Measurements from ENCODE around the gene AGAP1. TPM values are rescaled to one million over a fixed set of nuclear protein-coding genes. Genes with fewer than 3 reads are reported as not detected.

Gene AGAP1
- total RNA-seq, 1 experiment from 2014 or later: 18.3 TPM

GRCh38 chr2:235698491-235698890 is 204.6 kb downstream of the AGAP1 start:
- DNase-seq (ENCODE audit: extremely low read depth, low read depth): no peak

DNA sequence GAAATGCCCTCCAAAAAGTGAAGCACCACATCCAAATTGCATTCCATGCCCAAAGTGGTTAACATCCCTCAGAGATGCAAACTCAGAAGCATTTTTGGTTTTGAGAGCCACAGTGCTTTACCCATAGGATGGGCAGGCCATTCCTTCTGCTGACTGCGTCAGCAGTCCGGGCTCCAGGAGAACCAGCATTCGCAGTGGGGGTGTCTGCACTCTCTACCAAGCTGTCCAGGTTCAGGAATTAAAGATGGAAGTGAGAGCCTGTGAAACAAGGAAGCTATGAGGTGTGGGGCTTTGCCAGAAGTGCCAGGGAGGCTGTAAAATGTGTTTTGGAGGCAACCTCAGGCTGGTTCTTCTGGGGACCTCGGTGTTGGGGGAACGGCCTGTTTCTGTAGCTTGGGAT is 205.7 kb downstream of the AGAP1 start:
- no peak for DNase-seq (ENCODE audit: extremely low read depth, low read depth)

DNA sequence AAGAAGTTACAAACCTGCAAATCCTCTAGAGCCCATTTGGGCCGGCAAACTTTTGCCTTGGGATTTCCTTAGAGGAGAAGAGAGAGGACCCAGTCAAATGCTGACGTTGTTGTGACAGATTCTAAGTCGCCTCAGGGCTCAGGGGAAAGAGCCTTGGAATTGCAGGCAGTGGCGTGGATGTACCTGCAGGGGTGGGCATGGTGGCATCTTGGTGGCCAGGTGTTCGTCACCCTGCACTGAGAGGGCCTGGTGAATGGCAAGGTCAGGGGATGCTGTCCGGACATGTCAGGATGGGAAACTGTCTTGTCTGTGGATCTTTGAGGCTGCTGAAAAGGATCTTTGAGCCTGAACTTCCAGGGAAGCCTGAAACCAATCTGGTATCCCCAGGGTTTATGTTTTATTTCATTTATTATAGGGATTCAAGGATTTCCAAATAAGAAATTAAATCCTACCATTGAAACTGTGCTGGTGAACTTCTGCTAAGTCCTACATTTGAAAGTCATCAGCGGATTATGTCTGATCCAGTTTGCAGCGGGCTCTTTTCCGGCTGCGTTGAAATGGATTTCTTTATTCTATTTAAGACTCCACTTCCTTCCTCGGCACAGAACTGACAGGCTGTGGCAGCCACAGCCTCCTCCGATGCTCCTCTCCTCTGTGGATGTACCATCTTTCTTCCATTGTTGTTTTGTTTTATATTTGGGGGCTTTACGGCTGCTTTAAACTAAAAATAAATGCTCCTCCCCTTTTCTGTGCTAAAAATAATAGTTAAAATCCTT is 207.6 kb downstream of the AGAP1 start:
- DNase-seq (ENCODE audit: extremely low read depth, low read depth): no peak

GRCh38 chr2:235702186-235702585 is 208.3 kb downstream of the AGAP1 start:
- DNase-seq (ENCODE audit: extremely low read depth, low read depth): no peak

GRCh38 chr2:235703711-235704295 is 210.0 kb downstream of the AGAP1 start:
- DNase-seq (ENCODE audit: extremely low read depth, low read depth): no peak

- DNase-seq (ENCODE audit: extremely low read depth, low read depth): no peak
These were observed 211.5 kb downstream of the AGAP1 start for GRCh38 chr2:235705296-235705695.

- DNase-seq (ENCODE audit: extremely low read depth, low read depth): no peak
These were observed 212.7 kb downstream of the AGAP1 start for GRCh38 chr2:235706506-235706905.

- no peak for DNase-seq (ENCODE audit: extremely low read depth, low read depth)
These were observed 213.7 kb downstream of the AGAP1 start for GRCh38 chr2:235707411-235708096.

- DNase-seq (ENCODE audit: extremely low read depth, low read depth): no peak
These were observed 215.4 kb downstream of the AGAP1 start for GRCh38 chr2:235709124-235709813.

GRCh38 chr2:235709969-235710879 is 216.4 kb downstream of the AGAP1 start:
- no peak for DNase-seq (ENCODE audit: extremely low read depth, low read depth)

DNA sequence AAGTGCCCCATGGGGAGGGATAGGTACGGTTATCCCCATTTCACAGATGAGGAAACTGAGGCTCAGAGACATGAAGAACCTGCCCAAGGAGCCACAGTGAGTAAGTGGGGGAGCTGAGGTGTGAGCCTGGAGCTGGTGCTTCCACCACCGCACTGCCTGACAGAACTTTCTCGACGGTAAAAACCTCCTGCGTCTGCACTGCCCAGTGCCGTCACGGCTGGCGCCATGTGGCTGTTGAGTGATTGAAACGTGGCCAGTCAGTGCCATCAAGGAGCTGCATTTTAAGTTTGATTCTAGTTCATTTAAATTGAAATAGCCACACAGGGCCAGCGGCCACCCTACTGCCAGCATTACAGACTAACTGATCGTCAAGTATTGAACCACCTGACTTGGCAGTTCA is 217.1 kb downstream of the AGAP1 start:
- DNase-seq (ENCODE audit: extremely low read depth, low read depth): no peak

GRCh38 chr2:235711527-235711926 is 217.7 kb downstream of the AGAP1 start:
- DNase-seq (ENCODE audit: extremely low read depth, low read depth): no peak

- DNase-seq (ENCODE audit: extremely low read depth, low read depth): no peak
These were observed 218.3 kb downstream of the AGAP1 start for GRCh38 chr2:235712176-235712575.

DNA sequence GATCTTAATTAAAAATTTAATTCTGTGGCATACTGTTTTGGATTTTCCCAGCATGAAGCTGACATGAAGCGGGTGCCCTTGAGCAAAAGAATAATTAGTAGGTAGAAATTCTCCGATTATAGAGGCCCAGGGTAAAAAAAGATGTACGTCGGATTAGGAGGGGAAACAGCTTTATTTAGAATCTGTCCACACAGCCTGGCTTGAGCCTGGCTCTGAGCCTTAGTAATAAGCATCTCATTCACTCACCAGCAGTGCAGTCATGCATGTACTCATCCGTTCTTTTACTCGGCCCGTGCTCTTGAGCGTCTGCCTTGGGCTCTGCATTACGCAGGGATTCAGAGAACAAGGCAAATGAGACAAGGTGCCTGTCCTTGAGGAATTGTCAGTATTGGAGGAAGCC is 219.3 kb downstream of the AGAP1 start:
- DNase-seq (ENCODE audit: extremely low read depth, low read depth): no peak

- no peak for DNase-seq (ENCODE audit: extremely low read depth, low read depth)
These were observed 221.8 kb downstream of the AGAP1 start for GRCh38 chr2:235715601-235716000.

GRCh38 chr2:235716875-235717496 is 223.1 kb downstream of the AGAP1 start:
- DNase-seq (ENCODE audit: extremely low read depth, low read depth): no peak

- no peak for DNase-seq (ENCODE audit: extremely low read depth, low read depth)
These were observed 225.5 kb downstream of the AGAP1 start for GRCh38 chr2:235719146-235719942.

DNA sequence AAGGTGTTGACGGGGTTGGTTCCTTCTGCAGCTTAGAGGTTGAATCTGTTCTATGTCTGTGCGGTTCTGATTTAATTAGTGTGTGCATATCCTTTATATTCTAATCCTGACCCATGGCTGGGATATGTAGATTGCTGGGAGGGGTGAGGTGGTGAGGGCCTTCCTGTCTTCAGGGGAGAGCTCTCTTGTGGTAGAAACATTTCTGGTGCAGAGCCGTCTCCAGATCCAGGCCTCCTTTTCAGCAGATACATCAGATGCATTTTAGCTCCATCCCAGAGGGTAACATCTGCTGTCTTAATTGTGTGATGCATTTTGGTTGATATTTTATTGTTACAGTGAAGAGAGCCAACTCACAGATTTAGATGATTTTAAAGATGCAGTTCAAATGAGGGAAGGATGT is 227.8 kb downstream of the AGAP1 start:
- no peak for DNase-seq (ENCODE audit: extremely low read depth, low read depth)

- DNase-seq (ENCODE audit: extremely low read depth, low read depth): no peak
These were observed 229.0 kb downstream of the AGAP1 start for GRCh38 chr2:235722869-235723268.
